Measurements from ENCODE around the gene BANP.
"Not testable (repeated sequence)": the region's sequence is repeated elsewhere in the genome, so short reads cannot be mapped to it uniquely, and the experiment has no call there.

Gene BANP

DNA sequence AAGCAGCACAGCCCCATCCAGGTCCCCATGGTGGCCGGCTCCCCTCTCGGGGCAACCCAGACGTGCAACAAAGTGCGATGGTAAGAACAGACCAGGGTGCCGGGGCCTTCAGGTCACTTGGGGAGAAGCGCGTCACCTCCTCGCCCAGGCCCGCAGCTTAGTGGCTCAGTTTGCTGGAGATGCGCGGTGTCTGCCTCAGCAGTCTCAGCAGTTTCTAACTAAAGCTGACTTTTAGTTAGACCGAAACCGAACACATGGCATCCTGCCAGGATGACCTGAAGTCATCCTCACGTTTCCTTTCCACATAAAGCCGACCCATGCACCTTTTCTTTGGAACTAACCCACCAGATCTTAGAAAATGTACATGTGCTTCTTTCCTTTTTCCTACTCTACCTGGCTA lies 32.9 kb downstream of the BANP start:
- ATAC-seq; H3K9me3 Mint-ChIP-seq; DNase-seq (ENCODE audit: low spot score in 2 of 2): not testable (repeated sequence)
- Mint-ChIP-seq H3K4me1 (peaks cover 65% of the 10 kb centered on the region), H3K27ac (peak overlapping the region; percentile 98), H3K4me3 (peak overlapping the region; percentile 65), H3K36me3 (peaks cover 88% of the 10 kb centered on the region)

DNA sequence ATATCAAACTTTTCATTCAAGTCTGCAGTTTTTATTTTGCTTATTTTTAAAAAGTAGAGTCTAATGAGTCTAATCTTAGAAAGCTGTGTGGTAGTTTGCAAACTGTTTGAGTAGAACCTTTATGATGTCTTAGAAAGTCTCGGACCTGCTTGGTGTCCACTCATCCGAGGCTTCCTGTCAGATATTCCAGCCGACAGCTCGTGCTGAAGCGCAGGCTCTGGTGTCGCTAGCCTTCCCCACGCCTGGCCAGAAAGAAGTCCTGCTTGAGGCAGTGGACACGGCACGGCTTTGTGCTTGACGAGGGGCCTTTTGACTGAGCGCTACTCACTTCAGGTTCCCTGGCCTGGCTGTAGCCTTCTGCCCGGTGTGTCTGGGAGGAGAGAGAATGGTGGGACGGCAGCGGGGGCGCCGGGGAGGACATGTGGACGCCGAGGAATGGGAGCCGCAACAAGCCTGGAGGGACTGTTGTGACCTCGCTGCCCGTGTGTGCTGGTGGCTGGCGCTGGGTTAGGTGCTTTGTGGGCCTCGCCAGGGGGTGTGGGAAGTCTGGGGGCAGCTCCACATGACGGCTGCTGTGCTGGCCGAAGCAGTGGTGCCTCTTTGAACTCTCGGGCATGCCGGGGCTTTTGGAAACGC lies 33.5 kb downstream of the BANP start:
- peak overlapping the region; percentile 98 for H3K27ac Mint-ChIP-seq
- no peak for DNase-seq (ENCODE audit: low spot score in 2 of 2)
- peak overlapping the region; percentile 65 for H3K4me3 Mint-ChIP-seq

DNA sequence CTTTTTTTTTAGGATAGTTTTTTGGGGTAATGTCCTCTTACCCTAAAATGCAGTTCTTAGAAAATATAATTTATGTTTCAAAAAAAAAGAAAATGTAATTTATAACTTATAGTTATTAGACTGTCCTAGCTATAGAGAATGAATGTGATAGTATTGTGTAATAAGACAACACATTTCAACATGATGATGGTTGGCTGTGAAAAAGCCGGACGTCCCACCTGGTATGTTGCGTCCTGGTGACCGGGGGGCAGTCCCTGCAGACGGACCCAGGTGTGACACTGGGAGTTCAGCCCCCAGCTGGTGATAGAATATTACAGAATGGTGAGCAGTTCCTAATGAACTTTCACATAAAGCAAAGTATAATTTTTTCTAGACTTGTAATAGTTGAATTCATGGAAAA lies 34.3 kb downstream of the BANP start:
- H3K36me3 Mint-ChIP-seq, result peaks cover 84% of the 10 kb centered on the region
- DNase-seq (ENCODE audit: low spot score in 2 of 2); H3K9me3 Mint-ChIP-seq; ATAC-seq: not testable (repeated sequence)
- peak overlapping the region; percentile 65 for H3K4me3 Mint-ChIP-seq
- H3K4me1 Mint-ChIP-seq, result peaks cover 54% of the 10 kb centered on the region
- peak overlapping the region; percentile 98 for H3K27ac Mint-ChIP-seq

More for the DNA sequence above, 33.5 kb downstream of the BANP start:
- peaks cover 88% of the 10 kb centered on the region for H3K36me3 Mint-ChIP-seq
- ATAC-seq, result no peak
- peaks cover 59% of the 10 kb centered on the region for H3K4me1 Mint-ChIP-seq
- no peaks in the 10 kb centered on the region for H3K9me3 Mint-ChIP-seq

DNA sequence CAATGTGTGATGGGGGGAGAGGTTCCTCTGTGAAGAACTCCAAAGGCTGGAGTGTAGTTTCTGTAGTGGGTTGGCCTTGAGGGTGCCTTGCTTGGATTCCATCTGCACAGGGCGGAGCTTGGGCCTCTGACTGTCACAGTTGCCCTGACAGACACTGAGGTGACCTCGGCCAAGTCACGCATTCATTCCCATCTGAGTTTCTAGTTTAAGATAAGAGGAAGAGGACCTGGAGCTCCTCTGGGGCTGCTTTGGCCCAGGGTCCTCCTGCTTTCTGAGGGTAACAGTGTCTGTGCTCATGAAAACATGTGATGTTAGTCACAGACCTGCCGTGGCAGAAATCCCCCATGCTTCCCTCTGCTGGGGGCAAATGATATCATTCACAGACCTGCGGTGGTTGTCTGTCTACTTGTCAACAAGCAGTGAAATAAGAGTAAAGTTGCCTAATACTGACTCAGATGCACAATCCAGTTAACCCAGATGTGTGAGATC lies 35.2 kb downstream of the BANP start:
- DNase-seq (ENCODE audit: low spot score in 2 of 2) (peak; percentile 36 to 56), ATAC-seq (peak; percentile 95)
- peak overlapping the region; percentile 65 for H3K4me3 Mint-ChIP-seq
- peak overlapping the region; percentile 98 for H3K27ac Mint-ChIP-seq
- not testable (repeated sequence) for H3K9me3 Mint-ChIP-seq
- peaks cover 51% of the 10 kb centered on the region for H3K4me1 Mint-ChIP-seq
- H3K36me3 Mint-ChIP-seq, result peaks cover 84% of the 10 kb centered on the region

DNA sequence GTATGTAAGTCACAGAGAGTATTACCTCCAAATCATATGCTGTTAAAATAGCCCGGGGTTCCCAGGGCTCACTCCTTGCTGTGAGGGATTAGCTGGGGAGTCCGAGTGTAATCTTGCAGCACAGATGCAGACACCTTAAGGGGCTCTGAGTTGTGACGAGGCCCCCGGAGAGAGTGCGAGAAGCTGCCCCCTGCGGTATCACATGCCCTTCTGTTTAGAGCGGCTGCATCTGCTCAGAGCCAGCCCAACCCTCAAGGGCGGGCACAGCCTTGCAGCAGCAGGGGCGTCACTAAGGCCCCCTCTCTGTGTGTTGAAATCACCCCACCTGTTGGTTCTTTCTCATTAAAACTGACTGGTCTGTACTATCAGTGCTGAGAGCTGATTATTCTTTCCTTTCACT lies 37.4 kb downstream of the BANP start:
- H3K27ac Mint-ChIP-seq; ATAC-seq; H3K9me3 Mint-ChIP-seq; H3K4me3 Mint-ChIP-seq; DNase-seq (ENCODE audit: low spot score in 2 of 2): not testable (repeated sequence)
- Mint-ChIP-seq H3K4me1 (peaks cover 36% of the 10 kb centered on the region), H3K36me3 (peaks cover 68% of the 10 kb centered on the region)

DNA sequence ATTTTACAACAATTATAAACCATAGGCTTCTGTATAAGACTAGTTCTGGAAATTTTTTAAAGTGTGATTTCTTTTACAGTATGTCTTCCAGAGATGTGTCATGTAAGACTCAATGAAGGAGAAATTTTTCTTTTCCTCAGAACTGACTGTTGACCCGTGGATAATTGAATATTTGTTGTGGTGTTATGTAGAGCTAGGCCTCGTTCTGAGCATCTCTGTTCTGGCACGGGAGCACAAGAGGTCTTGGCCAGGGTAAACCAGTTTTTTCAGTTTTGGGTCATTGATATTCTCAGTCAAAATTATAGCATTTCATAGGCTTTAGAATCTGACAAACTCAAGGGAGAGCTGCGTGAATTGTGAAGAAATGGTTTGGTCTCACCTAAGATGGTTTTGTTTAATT lies 39.0 kb downstream of the BANP start:
- not testable (repeated sequence) for DNase-seq (ENCODE audit: low spot score in 2 of 2); ATAC-seq; H3K4me3 Mint-ChIP-seq; H3K9me3 Mint-ChIP-seq
- H3K4me1 Mint-ChIP-seq, result peaks cover 27% of the 10 kb centered on the region
- peak overlapping the region; percentile 54 for H3K27ac Mint-ChIP-seq
- peaks cover 62% of the 10 kb centered on the region for H3K36me3 Mint-ChIP-seq

DNA sequence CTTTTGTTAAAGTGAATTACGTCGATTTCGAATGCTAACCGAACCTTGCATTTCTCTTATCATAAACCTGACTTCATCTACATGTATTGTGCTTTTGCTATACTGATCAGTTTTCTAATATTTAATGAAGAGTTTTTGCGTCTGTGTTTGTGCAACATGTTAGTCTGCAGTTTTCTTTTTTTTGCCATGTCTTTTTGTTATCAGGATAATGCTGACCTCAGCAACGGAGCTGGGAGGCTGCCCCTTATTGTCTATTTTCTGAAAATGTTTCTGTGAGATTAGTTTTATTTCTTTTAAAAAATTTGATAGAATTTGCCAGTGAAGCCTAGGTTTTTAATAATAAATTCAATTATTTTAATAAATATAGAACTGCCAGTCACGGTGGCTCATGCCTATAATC lies 40.9 kb downstream of the BANP start:
- DNase-seq (ENCODE audit: low spot score in 2 of 2); H3K4me3 Mint-ChIP-seq; H3K27ac Mint-ChIP-seq; H3K9me3 Mint-ChIP-seq; ATAC-seq: not testable (repeated sequence)
- Mint-ChIP-seq H3K4me1 (peaks cover 15% of the 10 kb centered on the region), H3K36me3 (peaks cover 48% of the 10 kb centered on the region)

DNA sequence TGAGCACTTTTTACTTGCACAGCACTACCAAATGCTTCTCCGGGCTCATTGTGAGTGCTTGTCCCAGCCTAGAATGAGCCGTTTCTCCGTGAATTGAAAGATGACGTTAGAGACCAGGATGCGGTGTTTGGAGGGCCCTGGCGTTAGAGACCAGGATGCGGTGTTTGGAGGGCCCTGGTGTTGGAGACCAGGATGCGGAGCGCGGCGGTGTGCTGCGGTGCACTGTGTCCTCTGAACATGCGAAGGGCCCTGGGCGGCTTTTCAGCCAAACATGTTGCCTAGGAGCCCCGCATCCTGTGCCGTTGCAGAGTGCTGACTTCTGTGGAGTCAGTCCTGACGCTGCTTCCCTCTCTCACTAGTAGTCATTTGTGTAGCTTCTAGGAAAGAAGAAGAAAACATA lies 42.7 kb downstream of the BANP start:
- ATAC-seq, result no peak
- H3K4me1 Mint-ChIP-seq, result peaks cover 19% of the 10 kb centered on the region
- H3K27ac Mint-ChIP-seq, result peak overlapping the region; percentile 63
- H3K4me3 Mint-ChIP-seq, result no peak overlapping the region
- H3K36me3 Mint-ChIP-seq, result peaks cover 46% of the 10 kb centered on the region
- H3K9me3 Mint-ChIP-seq, result no peaks in the 10 kb centered on the region
- DNase-seq (ENCODE audit: low spot score in 2 of 2), result no peak

DNA sequence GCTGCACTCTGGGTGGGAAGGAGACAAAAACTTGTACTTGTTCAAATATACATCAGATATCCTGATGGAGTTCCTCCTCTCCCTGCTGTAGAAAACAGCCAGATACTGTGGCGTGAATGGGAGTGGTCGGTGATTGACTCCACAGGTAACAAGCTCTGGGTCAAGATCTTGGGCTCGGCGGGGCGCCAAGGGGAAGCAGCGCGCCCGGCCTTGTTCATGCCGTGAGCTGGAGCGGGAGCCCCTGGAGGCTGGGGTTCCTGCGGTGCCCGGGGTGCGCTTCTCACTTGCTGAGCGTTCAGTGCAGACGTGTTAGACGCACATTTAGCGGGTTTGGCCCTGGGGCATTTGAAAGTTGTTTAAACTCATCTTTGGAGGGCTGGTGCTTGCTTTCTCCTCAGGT lies 44.4 kb downstream of the BANP start:
- ATAC-seq, result no peak
- Mint-ChIP-seq H3K27ac (no peak overlapping the region), H3K36me3 (peaks cover 35% of the 10 kb centered on the region), H3K9me3 (no peaks in the 10 kb centered on the region), H3K4me1 (peaks cover 16% of the 10 kb centered on the region), H3K4me3 (no peak overlapping the region)
- DNase-seq (ENCODE audit: low spot score in 2 of 2), result no peak

DNA sequence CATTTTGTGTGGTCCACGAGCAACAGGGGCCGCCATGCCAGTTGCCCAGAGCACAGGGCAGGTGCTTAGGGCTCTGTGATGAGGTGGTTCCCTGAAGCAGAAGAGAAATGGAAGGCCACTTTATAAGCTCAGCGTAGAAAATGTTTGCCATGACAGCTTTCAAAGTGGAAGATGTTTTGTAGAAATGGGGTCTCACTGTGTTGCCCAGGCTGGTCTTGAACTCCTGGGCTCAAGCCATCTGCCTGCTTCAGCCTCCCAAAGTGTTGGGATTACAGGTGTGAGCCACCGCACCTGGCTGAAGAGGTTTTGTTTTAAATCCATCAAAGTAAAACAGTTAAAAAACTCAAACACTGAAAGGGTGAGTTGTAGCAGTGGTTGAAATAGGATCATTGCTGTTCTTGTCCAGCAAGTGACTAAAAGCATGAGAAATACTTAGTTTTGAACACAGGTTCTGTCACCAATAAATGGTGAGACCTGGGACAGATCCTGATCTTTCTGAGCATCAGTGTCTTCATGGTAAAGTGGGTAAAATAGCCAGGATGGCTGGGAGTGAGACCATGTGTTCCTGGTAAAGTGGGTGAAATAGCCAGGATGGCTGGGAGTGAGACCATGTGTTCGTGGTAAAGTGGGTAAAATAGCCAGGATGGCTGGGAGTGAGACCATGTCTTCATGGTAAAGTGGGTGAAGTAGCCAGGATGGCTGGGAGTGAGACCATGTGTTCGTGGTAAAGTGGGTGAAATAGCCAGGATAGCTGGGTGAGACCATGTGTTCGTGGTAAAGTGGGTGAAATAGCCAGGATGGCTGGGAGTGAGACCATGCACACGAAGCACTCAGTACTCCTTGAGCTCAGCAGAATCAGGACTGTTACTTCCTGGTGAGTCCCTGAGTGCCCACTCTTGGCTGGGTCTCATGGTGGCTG lies 46.0 kb downstream of the BANP start:
- Mint-ChIP-seq H3K4me3 (no peak overlapping the region), H3K4me1 (peaks cover 16% of the 10 kb centered on the region), H3K27ac (peak overlapping the region; percentile 86), H3K36me3 (peaks cover 38% of the 10 kb centered on the region), H3K9me3 (no peaks in the 10 kb centered on the region)
- DNase-seq (ENCODE audit: low spot score in 2 of 2) (no peak), ATAC-seq (no peak)

DNA sequence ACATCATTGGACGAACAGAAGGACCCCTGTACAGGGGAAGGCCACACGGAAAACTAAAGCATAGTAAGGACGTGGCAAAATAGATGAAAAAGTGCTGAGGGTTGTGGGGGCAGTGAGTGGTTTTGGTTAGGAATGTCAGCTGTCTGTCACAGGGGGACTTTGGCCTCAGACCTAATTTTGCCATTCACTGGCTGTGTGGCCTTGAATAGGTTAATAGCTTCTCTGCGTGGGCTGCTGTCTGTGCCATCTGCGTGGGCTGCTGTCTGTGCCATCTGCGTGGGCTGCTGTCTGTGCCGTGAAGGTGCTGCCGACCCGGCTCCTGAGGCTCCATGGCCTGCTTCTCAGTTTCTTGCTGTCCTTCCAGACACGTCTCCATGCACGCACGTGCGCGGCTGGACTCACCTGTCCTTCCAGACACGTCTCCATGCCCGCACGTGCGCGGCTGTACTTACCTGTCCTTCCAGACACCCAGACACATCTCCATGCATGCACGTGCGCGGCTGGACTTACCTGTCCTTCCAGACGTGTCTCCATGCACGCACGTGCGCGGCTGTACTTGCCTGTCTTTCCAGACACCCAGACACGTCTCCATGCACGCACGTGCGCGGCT lies 47.1 kb downstream of the BANP start:
- not testable (repeated sequence) for H3K9me3 Mint-ChIP-seq; H3K27ac Mint-ChIP-seq; DNase-seq (ENCODE audit: low spot score in 2 of 2); ATAC-seq; H3K4me3 Mint-ChIP-seq
- peaks cover 39% of the 10 kb centered on the region for H3K36me3 Mint-ChIP-seq
- H3K4me1 Mint-ChIP-seq, result peaks cover 16% of the 10 kb centered on the region

DNA sequence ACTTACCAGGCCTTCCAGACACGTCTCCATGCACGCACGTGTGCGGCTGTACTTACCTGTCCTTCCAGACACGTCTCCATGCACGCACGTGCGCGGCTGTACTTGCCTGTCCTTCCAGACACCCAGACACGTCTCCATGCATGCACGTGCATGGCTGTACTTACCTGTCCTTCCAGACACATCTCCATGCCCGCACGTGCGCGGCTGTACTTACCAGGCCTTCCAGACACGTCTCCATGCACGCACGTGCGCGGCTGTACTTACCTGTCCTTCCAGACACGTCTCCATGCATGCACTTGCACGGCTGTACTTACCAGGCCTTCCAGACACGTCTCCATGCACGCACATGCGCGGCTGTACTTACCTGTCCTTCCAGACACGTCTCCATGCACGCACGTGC lies 47.8 kb downstream of the BANP start:
- not testable (repeated sequence) for H3K4me3 Mint-ChIP-seq; DNase-seq (ENCODE audit: low spot score in 2 of 2); H3K27ac Mint-ChIP-seq; ATAC-seq; H3K9me3 Mint-ChIP-seq
- peaks cover 11% of the 10 kb centered on the region for H3K4me1 Mint-ChIP-seq
- H3K36me3 Mint-ChIP-seq, result peaks cover 38% of the 10 kb centered on the region

DNA sequence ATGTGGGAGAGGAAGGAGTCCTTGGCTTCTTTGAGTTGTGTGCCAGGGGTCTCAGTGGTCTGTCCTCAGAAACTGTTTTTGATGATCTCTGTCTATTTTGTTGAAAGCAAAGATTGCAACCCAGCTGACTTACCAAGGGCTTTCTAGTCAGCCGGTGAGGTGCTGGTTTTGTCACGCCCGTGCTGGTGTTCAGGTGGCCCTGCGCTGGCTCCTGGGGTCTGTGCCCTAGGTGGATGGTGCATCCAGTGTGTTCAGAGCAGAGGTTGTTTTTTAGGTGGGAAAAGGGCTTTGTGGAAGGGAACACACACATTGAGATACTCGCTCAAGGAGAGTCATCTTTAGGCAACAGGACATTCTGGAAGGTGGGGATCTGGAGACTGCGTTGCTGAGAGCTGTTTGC lies 51.0 kb downstream of the BANP start:
- ATAC-seq, result no peak
- no peak overlapping the region for H3K4me3 Mint-ChIP-seq
- no peak for DNase-seq (ENCODE audit: low spot score in 2 of 2)
- peaks cover 60% of the 10 kb centered on the region for H3K36me3 Mint-ChIP-seq
- H3K4me1 Mint-ChIP-seq, result peaks cover 9% of the 10 kb centered on the region
- H3K27ac Mint-ChIP-seq, result peak overlapping the region; percentile 4
- no peaks in the 10 kb centered on the region for H3K9me3 Mint-ChIP-seq

DNA sequence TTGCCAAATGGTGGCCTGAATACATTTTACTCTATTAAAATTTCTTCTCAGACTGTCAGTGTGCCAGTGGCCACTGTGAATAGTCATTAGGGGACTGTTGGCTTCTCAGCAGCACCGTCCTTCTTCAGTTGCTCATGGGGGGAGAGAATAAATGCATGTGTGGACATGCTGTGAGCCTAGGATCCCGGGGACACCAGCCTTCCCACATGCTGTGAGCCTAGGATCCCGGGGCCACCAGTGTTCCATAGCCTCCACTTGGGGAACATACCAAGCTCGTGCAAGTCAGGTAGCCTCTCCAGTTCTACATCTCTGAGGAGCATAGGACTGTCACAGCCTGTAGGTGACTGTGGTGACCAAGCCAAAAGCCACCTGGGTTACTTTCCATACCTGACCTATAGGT lies 51.5 kb downstream of the BANP start:
- H3K36me3 Mint-ChIP-seq, result peaks cover 60% of the 10 kb centered on the region
- DNase-seq (ENCODE audit: low spot score in 2 of 2) (no peak), ATAC-seq (no peak)
- H3K27ac Mint-ChIP-seq, result peak overlapping the region; percentile 4
- H3K4me3 Mint-ChIP-seq, result no peak overlapping the region
- peaks cover 6% of the 10 kb centered on the region for H3K4me1 Mint-ChIP-seq
- H3K9me3 Mint-ChIP-seq, result no peaks in the 10 kb centered on the region

DNA sequence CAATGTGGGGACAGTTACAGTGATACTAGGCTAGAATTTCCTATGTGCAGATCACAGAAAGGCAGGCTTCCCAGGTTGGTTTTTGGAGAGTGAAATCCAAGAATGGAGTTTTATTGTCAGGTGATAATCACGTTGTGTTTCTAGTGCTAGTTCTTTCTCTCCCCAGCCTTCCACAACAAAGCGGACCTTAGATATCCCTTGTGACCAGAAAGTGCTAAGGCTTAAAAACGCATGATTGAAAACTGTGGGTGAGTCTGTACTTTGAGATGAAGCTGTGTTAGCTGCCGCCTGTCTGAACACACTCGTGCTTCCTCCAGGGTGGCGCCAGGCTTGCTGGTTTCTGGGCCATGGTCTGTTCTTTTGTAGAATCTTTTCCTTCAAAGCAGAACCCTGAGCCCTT lies 52.1 kb downstream of the BANP start:
- H3K36me3 Mint-ChIP-seq, result peaks cover 62% of the 10 kb centered on the region
- H3K4me1 Mint-ChIP-seq, result peaks cover 6% of the 10 kb centered on the region
- H3K27ac Mint-ChIP-seq, result peak overlapping the region; percentile 4
- ATAC-seq (no peak), DNase-seq (ENCODE audit: low spot score in 2 of 2) (no peak)
- H3K9me3 Mint-ChIP-seq, result no peaks in the 10 kb centered on the region
- H3K4me3 Mint-ChIP-seq, result no peak overlapping the region
